DOHH2 (cell line): ENCODE measurements around the gene SKIL.

Experiments used
- H3F3A ChIP-seq: fragments of 200-600 bp; sonication (generic), shearing (Covaris generic); 2 replicates; pipeline ENCODE4 v1.6.0; 2016; ENCODE audit warnings: antibody characterized with exemption, mild to moderate bottlenecking; ENCODE audit not compliant: control insufficient read depth, insufficient read depth
- H3K27ac ChIP-seq: fragments of 200-600 bp; sonication (generic); 2 replicates; pipeline ENCODE4 v1.5.1; 2014; ENCODE audit warnings: low read depth, mild to moderate bottlenecking, low read length, moderate library complexity
- H3K27me3 ChIP-seq: fragments of 200-600 bp; sonication (generic); 2 replicates; pipeline ENCODE4 v1.6.1; 2014; ENCODE audit warnings: mild to moderate bottlenecking, low read length, mixed read lengths; ENCODE audit not compliant: control insufficient read depth
- H3K36me3 ChIP-seq: fragments of 200-600 bp; sonication (generic); 2 replicates; pipeline ENCODE4 v1.6.1; 2014; ENCODE audit warnings: mild to moderate bottlenecking, low read length, moderate library complexity, mixed read lengths; ENCODE audit not compliant: control insufficient read depth
- H3K4me1 ChIP-seq: fragments of 200-600 bp; sonication (generic); 2 replicates; pipeline ENCODE4 v1.6.1; 2014; ENCODE audit warnings: mild to moderate bottlenecking, low read length, mixed read lengths; ENCODE audit not compliant: control insufficient read depth
- H3K4me2 ChIP-seq: fragments of 200-600 bp; sonication (generic); 2 replicates; pipeline ENCODE4 v1.6.0; 2014; ENCODE audit warnings: mild to moderate bottlenecking, low read length, moderate library complexity
- H3K4me3 ChIP-seq: fragments of 200-600 bp; sonication (generic); 2 replicates; pipeline ENCODE4 v1.5.1; 2014; ENCODE audit warnings: mild to moderate bottlenecking, low read length, mixed read lengths
- H3K79me2 ChIP-seq: fragments of 200-600 bp; sonication (generic); 2 replicates; pipeline ENCODE4 v1.6.1; 2014; ENCODE audit warnings: mild to moderate bottlenecking, low read length, mixed read lengths; ENCODE audit not compliant: control insufficient read depth
- H3K9me2 ChIP-seq: fragments of 200-600 bp; sonication (generic); replicated peaks from 2 replicates; pipeline ENCODE4 v1.6.1; 2014; ENCODE audit warnings: mild to moderate bottlenecking, low read length, mixed read lengths; ENCODE audit not compliant: control insufficient read depth
- H3K9me3 ChIP-seq: fragments of 200-600 bp; sonication (generic); 2 replicates; pipeline ENCODE4 v1.6.1; 2014; ENCODE audit warnings: antibody characterized with exemption, low read length, mixed read lengths; ENCODE audit not compliant: control insufficient read depth, insufficient read depth
- H4K20me1 ChIP-seq: fragments of 200-600 bp; sonication (generic); 2 replicates; pipeline ENCODE4 v1.6.0; 2014; ENCODE audit warnings: low read depth, mild to moderate bottlenecking, antibody characterized with exemption, low read length, moderate library complexity; ENCODE audit not compliant: control insufficient read depth, insufficient read depth
- EZH2phosphoT487 ChIP-seq: fragments of 200-600 bp; sonication (generic); IDR thresholded peaks from 2 replicates; pipeline ENCODE4 v1.6.1; 2017; ENCODE audit warnings: borderline replicate concordance, mild to moderate bottlenecking, antibody characterized with exemption, low read length, moderate library complexity, mixed read lengths
- TF ChIP-seq, protein P1 (sequence below): fragments of 200-600 bp; sonication (generic); IDR thresholded peaks from one replicate; pipeline ENCODE4 v1.5.1; 2014; ENCODE audit warnings: antibody characterized with exemption, mild to moderate bottlenecking, low read depth, low read length; ENCODE audit not compliant: poor library complexity, severe bottlenecking

SKIL gene

DNA sequence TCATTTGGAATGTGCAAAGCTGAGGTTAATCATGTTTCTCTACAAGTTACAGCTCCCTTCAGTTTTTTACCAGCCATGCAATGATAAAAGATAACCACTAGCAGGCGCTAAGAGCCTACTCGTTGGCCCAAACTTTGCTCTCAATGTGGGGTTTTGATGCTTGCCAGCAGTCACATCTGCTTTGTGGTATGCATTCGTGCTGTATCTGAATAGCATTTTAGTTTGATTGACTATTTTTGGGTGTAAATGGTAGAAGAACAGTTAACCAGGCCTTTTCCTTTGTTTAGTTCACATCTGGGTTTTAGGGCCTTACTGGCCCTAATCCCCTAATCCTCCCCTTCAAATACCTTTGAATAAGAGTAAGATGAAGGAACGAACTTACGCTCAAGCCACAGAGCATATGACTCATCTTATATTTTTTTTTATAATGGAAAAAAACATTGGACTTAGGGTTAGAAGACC is 56.7 kb downstream of the SKIL start:
- no peak overlapping the region for H3K4me3 ChIP-seq
- H3K79me2 ChIP-seq: no peaks in the 10 kb centered on the region
- no peak overlapping the region for H3K4me2 ChIP-seq
- 0 out of 2 replicates have a peak, but pooled peaks cover 3% of the 10 kb centered on the region for H3K4me1 ChIP-seq
- H3F3A ChIP-seq: no peaks in the 10 kb centered on the region
- no peaks in the 10 kb centered on the region for H3K9me3 ChIP-seq
- H4K20me1 ChIP-seq: no peaks in the 10 kb centered on the region
- H3K9me2 ChIP-seq: no peaks in the 10 kb centered on the region
- TF ChIP-seq, protein P1, sequence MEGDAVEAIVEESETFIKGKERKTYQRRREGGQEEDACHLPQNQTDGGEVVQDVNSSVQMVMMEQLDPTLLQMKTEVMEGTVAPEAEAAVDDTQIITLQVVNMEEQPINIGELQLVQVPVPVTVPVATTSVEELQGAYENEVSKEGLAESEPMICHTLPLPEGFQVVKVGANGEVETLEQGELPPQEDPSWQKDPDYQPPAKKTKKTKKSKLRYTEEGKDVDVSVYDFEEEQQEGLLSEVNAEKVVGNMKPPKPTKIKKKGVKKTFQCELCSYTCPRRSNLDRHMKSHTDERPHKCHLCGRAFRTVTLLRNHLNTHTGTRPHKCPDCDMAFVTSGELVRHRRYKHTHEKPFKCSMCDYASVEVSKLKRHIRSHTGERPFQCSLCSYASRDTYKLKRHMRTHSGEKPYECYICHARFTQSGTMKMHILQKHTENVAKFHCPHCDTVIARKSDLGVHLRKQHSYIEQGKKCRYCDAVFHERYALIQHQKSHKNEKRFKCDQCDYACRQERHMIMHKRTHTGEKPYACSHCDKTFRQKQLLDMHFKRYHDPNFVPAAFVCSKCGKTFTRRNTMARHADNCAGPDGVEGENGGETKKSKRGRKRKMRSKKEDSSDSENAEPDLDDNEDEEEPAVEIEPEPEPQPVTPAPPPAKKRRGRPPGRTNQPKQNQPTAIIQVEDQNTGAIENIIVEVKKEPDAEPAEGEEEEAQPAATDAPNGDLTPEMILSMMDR: peak; percentile 93
- TF ChIP-seq EZH2phosphoT487: no peak
- no peaks in the 10 kb centered on the region for H3K27me3 ChIP-seq
- no peaks in the 10 kb centered on the region for H3K36me3 ChIP-seq
- H3K27ac ChIP-seq: no peak overlapping the region

DNA sequence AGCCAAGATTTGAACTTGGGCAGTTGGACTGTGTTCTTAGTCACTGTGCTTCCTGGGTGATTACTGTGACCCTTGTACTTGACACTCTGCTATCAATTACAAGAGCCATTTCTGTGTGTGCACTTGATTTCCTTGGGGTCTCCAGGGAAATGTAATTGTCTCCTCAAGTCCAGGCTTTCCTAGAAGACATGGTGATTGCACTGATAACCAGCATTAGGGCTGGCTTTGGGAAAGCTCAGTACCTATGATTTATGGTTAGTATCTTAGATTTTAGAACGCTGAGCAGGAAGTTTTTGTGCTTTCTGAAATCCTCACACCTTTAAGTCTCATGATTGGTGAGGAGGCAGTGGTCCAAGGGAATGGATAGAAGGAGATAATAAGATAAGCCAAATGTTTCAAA is 59.6 kb downstream of the SKIL start:
- Histone ChIP-seq H3K27me3 (no peaks in the 10 kb centered on the region), H3F3A (no peaks in the 10 kb centered on the region), H3K36me3 (no peaks in the 10 kb centered on the region), H4K20me1 (no peaks in the 10 kb centered on the region), H3K4me2 (no peak overlapping the region), H3K9me2 (no peaks in the 10 kb centered on the region), H3K27ac (no peak overlapping the region), H3K4me3 (no peak overlapping the region), H3K9me3 (no peaks in the 10 kb centered on the region), H3K79me2 (no peaks in the 10 kb centered on the region), H3K4me1 (no peaks in the 10 kb centered on the region)
- TF ChIP-seq, protein P1: no peak
- no peak for TF ChIP-seq EZH2phosphoT487

DNA sequence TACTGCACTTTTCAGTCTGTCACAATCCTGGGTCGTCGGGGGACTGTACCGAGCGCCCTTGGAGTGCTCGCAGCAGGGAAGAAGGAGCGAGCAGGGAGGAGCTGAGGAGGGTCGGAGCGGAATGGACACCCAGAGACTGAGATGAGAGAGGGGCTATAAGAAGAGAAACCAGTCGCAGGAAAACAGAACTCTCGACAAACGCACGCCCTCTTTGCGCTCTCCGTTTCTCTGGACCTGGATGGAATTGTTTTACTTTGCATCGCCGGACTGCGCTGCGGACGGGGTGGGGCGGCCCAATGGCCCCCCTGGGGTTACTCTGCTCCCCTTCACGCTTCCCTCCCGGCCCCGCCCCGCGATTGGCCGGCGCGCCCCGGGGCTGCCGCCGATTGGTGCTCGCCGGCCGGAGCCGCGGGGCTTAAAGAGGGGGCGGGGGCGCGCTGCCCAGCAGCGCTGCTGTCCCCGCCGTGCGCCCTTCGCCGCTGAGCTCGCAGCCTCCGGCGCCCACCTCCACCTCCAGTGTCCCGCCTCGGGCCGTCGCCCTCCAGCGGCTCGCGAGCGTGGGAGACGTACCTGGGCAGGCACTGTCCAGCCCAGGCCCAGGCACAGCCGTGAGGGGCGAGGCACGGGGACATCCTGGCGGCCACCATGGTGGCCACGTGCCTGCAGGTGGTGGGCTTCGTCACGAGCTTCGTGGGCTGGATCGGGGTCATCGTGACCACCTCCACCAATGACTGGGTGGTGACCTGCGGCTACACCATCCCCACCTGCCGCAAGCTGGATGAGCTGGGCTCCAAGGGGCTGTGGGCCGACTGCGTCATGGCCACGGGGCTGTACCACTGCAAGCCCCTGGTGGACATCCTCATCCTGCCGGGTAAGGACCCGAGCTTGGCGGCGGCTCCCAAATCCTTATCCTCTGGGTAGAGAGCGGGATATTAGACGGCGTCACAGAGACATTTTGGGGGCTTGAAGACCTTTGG is 61.2 kb downstream of the SKIL start, which contains the start of gene CLDN11:
Gene CLDN11, plus strand, starts transcription at position 447 of the 977 bp plus-strand sequence. Its CDS starts 199 bp downstream, at position 646.
- Histone ChIP-seq H3K36me3 (no peaks in the 10 kb centered on the region), H3K4me2 (peak within 1 kb of the TSS; percentile 21), H3K27ac (no peak within 1 kb of the TSS), H3K4me3 (no peak within 1 kb of the TSS), H3K27me3 (no peaks in the 10 kb centered on the region), H3F3A (no peaks in the 10 kb centered on the region), H3K9me2 (no peaks in the 10 kb centered on the region), H4K20me1 (no peaks in the 10 kb centered on the region), H3K9me3 (no peaks in the 10 kb centered on the region), H3K79me2 (no peaks in the 10 kb centered on the region), H3K4me1 (no peaks in the 10 kb centered on the region)
- TF ChIP-seq EZH2phosphoT487: no peak
- TF ChIP-seq, protein P1: no peak
